A549 (cell line): ENCODE data around the gene SORL1.

Experiments
- POLR2A ChIP-seq: IDR thresholded peaks from 2 replicates; pipeline ENCODE4 v1.6.1; 2012; ENCODE audit warnings: mild to moderate bottlenecking, low read length
- POLR2AphosphoS2 ChIP-seq: conservative IDR thresholded peaks from 2 replicates; pipeline ENCODE4 v1.6.1; 2012; ENCODE audit warnings: low read length, improper control_type of control experiment, inconsistent platforms
- TF ChIP-seq, protein P1 (sequence below): fragments of 150-350 bp; IDR thresholded peaks from 2 replicates; pipeline ENCODE4 v1.6.1; 2014; ENCODE audit warnings: low read depth, mild to moderate bottlenecking, low read length
- TF ChIP-seq, protein P2 (sequence below): IDR thresholded peaks from 2 replicates; pipeline ENCODE4 v1.6.1; 2012; ENCODE audit warnings: low read depth, borderline replicate concordance

DNA sequence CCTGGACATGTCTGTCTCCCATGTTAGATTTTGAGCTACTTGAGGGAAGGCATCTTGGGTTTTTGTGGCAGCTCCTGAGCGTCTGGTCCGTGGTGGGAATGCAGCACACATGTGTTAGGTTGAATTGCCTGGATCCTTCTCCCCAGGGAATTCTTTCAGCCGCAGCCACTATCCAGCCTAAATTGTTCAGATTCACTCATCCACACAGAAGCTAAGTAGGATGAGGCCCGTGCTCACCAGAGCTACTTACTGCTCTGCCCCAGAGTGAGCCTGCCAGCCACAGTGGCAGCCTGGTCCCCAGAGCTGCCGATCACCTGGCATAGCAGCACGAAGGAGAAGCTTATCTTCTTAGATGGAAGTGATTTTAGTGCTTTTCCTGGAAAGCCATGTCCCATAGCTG is 35.1 kb downstream of the SORL1 start:
- TF ChIP-seq POLR2AphosphoS2 (no peak), POLR2A (no peak)
- TF ChIP-seq, protein P1, sequence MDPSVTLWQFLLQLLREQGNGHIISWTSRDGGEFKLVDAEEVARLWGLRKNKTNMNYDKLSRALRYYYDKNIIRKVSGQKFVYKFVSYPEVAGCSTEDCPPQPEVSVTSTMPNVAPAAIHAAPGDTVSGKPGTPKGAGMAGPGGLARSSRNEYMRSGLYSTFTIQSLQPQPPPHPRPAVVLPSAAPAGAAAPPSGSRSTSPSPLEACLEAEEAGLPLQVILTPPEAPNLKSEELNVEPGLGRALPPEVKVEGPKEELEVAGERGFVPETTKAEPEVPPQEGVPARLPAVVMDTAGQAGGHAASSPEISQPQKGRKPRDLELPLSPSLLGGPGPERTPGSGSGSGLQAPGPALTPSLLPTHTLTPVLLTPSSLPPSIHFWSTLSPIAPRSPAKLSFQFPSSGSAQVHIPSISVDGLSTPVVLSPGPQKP = no peak
- TF ChIP-seq, protein P2, sequence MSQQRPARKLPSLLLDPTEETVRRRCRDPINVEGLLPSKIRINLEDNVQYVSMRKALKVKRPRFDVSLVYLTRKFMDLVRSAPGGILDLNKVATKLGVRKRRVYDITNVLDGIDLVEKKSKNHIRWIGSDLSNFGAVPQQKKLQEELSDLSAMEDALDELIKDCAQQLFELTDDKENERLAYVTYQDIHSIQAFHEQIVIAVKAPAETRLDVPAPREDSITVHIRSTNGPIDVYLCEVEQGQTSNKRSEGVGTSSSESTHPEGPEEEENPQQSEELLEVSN = no peak
